ENCODE data around the gene CLIP2. TPM values are rescaled to one million over a fixed set of nuclear protein-coding genes. Genes with fewer than 3 reads are reported as not detected.
"Not testable (repeated sequence)": the region's sequence is repeated elsewhere in the genome, so short reads cannot be mapped to it uniquely, and the experiment has no call there.

Gene CLIP2
- total RNA-seq, 4 donors from 2014 or later, result 9.6 to 23.3 (median 16.4) TPM

- DNase-seq (ENCODE audit: low spot score), result no peak
- TF ChIP-seq CTCF (IDR thresholded peaks at IDR 0.05), result no peak
- ATAC-seq (ENCODE audit: low FRiP score), result no peak
Observed at GRCh38 chr7:74418076-74418475, 128.9 kb downstream of the CLIP2 start.

GRCh38 chr7:74418538-74418937 lies 129.3 kb downstream of the CLIP2 start:
- TF ChIP-seq CTCF (IDR thresholded peaks at IDR 0.05), result no peak
- no peak for DNase-seq (ENCODE audit: low spot score)
- ATAC-seq (ENCODE audit: low FRiP score), result no peak

- ATAC-seq (ENCODE audit: low FRiP score); DNase-seq (ENCODE audit: low spot score): not testable (repeated sequence)
Observed at GRCh38 chr7:74419232-74419631, 130.0 kb downstream of the CLIP2 start.

- no peak for TF ChIP-seq CTCF (IDR thresholded peaks at IDR 0.05)
- ATAC-seq (ENCODE audit: low FRiP score) (no peak), DNase-seq (ENCODE audit: low spot score) (no peak)
Observed at GRCh38 chr7:74420006-74420405, 130.8 kb downstream of the CLIP2 start.

- DNase-seq (ENCODE audit: low spot score) (no peak), ATAC-seq (ENCODE audit: low FRiP score) (no peak)
- no peak for TF ChIP-seq CTCF (IDR thresholded peaks at IDR 0.05)
Observed at GRCh38 chr7:74424291-74424880, 135.2 kb downstream of the CLIP2 start.

- ATAC-seq (ENCODE audit: low FRiP score), result no peak
- no peak for TF ChIP-seq CTCF (IDR thresholded peaks at IDR 0.05)
Observed at GRCh38 chr7:74428023-74428422, 138.8 kb downstream of the CLIP2 start.

GRCh38 chr7:74429153-74429747 lies 140.0 kb downstream of the CLIP2 start:
- ATAC-seq (ENCODE audit: low FRiP score) (no peak), DNase-seq (ENCODE audit: low spot score) (no peak)
- no peak for TF ChIP-seq CTCF (IDR thresholded peaks at IDR 0.05)

More at GRCh38 chr7:74428023-74428422, 138.8 kb downstream of the CLIP2 start:
- no peak for DNase-seq (ENCODE audit: low spot score)

GRCh38 chr7:74430409-74430808 lies 141.2 kb downstream of the CLIP2 start:
- not testable (repeated sequence) for ATAC-seq (ENCODE audit: low FRiP score); DNase-seq (ENCODE audit: low spot score)

Data from omental fat pad (tissue), 4 donors.